Inflammatory macrophage (primary cell): ENCODE results near the gene RSRC2.
A peak's percentile ranks its signal among the peaks of the same experiment; 100 is the strongest.
"Not testable (repeated sequence)": the region's sequence is repeated elsewhere in the genome, so short reads cannot be mapped to it uniquely, and the experiment has no call there.

Source experiments
- DNase-seq, 2 donors: peaks; one replicate each; pipeline ENCODE4 v3.0.0-alpha.2; 2020 to 2022

The RSRC2 gene

DNA sequence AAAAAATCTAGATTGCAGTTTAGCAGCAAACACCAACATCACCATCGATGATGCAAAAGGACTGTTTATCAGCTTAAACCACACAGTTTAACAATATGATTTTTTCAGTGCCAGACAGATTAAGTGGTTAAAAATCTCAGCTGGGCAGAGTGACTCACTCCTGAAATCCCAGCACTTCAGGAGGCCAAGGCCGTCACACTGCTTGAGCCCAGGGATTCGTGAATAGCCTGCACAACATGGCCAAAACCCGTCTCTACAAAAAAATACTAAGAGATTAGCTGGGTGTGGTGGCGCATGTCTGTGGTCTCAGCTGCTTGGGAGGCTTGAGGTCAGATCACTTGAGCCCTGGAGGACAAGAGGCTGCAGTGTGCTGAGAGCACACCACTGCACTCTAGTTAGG is 8.9 kb downstream of the RSRC2 start:
- DNase-seq = no peak

DNA sequence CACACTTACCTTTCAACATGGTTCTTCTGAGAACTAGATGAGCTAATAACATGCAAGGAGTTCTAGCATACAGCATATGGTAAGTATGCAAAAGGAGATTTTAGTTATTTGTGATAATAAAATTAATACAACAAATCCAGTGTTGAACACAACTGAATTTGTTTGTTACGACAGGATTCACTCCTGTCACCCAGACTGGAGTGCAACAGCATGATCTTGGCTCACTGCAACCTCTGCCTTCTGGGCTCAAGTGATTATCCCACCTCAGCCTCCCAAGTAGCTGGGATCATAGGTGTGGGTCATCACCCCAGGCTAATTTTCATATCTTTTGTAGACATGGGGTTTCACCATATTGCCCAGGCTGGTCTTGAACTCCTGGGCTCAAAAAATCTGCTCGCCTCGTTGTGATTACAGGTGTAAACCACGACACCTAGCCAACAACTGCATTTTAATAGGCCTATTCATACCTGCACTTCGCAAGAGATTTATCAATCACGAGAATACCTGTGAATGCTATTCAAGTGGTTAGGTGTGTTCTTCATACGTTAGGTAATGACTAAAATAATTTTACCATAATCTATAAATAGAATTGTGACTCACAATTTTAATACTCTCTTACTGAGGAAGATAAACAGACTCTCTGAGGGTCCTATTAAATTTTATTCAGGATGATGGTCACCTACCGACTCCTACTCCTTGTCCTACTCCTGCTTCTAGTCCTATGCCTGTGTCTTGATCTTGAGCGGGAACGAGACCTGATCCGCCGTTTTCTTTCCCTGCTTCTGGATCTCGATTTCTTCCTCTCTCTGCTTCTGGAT is 10.0 kb downstream of the RSRC2 start:
- no peak for DNase-seq

DNA sequence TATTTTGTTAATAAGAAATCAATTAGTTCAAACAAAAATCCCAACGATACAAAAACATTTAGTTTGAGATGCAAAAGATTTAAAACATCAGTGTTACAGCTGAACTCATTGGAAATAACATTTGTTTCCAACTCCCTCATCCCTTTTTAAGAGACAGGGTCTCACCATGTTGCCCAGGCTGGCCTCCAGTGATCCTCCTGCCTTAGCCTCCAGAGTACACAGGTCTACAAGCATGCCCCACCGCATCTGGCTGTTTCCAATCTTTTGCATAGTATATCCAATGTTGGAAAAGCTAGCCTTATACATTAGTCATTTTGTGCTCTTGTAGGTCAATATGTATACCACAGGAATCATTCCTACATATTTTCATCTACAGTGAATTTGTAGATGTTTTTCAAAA is 11.5 kb downstream of the RSRC2 start:
- DNase-seq = no peak

DNA sequence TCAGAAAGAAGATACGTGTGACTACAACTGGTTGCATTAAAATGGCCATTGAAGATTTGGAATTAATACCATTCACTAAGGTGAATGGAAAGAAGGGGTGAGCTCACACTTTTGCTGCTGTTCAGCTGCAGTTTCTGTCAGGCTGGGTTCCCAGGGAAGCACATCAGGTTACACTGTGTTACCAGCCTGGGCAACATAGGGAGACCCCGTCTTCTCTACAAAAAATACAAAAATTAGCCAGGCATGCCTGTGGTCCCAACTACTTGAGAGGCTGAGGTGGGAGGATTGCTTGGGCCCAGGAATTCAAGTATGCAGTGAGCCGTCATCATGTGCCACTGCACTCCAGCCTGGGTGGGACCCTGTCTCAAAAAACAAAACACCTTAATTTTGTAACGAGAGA is 13.1 kb downstream of the RSRC2 start:
- DNase-seq = no peak

DNA sequence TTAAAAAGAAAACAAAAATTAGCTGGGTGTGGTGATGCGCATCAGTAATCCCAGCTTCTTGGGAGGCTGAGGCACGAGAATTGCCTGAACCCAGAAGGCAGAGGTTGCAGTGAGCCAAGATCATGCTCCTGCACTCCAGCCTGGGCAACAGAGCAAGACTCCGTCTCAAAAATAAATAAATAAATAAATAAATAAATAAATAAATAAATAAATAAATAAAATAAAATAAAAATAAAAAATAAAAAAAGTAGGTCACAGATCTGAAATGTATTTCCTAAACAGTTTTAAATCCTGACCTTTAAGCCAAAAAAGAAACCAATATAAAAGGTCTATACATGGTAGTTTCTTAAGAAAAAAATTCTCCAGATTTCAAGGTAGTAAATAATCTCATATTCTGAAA is 13.7 kb downstream of the RSRC2 start:
- not testable (repeated sequence) for DNase-seq

DNA sequence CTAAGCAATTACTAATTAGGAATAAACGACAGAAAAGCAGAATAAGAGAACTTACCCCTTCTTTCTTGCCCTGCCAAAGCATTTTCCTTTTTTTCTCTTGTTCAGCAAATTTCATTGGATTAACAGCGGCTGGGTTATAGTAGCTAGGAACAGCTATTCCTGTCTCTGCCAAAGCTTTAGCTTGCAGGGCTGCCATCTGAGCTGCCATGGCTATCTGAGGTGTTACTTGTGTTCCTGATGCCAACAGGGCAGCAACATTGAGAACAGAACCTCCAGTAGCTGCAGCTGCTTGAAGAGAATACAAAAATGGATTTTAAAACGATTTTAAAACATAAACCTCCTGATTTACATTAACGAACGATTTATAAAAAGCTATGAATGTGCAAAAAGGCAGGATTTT is 18.6 kb downstream of the RSRC2 start:
- no peak for DNase-seq

DNA sequence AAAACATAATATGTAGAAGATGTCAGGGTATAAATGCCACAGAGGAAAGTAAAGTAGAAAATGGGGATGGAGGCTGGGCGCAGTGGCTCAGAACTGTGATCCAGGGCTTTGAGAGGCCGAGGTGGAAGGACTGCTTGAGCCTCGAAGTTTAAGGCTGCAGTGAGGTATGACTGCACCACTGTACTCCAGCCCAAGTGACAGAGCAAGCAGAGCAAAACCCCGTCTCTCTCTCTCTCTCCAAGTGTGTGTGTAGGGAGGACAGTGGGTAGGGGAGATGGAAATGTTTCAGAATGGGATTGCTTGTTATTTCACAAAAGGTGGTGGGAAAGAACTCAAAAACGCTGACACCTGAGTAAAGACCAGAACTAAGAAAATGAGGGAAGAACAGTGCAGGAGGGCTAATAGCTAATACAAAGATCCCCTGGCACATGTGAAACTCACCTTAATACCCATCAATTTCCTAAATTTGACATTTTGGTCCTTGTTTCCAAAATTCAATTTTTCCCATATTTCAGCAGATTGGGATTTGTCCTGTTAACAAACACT is 20.3 kb downstream of the RSRC2 start:
- DNase-seq = no peak

DNA sequence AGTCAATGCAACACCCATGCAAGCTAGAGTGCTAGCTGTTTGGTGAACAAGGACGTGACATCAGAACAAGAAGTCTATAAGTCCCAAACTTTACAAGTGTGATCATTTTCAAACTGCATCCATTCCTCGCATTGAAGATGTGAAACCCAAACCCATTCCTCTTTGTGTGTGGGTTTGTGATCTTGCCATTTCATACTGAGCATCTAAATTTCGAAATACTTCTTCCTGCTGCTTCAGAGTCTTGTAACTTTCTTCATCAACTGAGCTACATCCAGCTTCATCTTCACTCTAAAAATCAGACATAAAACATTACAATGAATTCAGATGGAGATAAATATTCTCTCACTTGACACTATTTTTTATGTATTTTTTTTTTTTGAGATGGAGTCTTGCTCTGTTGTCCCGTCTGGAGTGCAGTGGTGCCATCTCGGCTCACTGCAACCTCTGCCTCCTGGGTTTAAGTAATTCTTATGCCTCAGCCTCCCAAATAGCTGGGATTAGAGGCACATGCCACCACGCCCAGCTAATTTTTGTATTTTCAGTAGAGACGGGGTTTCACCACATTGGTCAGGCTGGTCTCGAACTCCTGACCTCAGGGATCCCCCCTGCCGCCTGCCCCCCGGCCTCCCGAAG is 21.2 kb downstream of the RSRC2 start:
- DNase-seq = peak; percentile 4 to 31

DNA sequence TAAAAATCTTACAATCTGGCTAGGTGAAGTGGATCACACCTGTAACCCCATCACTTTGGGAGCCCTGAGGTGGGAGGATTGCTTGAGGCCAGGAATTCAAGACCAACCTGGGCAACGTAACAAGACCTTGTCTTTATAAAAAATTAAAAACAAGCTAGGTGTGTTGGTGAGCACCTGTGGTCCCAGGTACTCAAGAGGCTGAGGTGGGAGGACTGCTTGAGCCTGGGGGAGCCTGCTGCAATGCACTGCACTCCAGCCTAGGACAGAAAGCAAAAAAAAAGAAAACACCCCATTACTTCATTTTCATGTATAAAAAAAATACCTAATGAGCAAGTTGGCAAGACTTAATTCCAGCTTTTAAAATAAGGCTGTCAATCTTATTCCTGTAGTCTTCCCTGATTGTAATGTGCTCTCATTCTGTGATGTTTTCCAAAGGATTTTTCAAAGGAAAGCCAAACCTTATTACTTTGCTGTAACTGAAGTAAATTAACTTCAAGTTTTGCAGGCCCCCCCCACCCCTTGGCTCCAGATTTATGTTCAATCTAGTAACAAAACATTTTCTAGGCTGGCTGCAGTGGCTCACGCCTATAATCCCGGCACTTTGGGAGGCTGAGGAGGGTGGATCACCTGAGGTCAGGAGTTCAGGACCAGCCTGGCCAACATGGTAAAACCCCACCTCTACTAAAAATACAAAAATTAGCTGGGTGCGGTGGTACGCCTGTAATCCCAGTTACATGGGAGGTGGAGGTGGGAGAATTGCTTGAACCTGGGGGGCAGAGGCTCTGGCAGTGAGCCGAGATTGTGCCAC is 22.7 kb downstream of the RSRC2 start:
- DNase-seq = no peak

DNA sequence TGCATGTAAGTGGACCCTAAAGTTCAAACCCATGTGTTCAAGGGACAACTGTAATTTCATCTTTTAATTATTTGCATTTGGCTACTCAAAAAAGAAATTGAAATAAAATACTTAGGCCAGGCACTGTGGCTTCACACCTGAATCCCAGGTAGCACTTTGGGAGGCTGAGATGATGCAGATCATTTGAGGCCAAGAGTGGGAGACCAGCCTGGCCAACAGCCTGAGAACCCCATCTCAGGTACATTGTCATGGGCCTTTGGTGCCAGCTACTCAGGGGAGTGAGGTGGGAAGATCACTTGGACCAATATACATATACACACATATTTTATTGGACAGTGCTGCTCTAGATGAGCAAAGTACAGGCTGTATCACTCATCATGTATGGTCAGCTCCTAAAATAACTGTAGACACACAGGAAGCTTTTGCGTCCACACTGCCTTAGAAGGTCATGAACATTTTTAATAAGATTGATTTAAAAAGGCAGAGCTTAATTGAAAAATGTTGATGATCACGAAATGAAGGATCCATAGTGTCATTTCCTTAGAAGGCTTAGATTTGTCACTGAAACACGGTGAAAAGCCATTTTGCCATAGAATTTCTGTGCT is 23.5 kb downstream of the RSRC2 start:
- no peak for DNase-seq

DNA sequence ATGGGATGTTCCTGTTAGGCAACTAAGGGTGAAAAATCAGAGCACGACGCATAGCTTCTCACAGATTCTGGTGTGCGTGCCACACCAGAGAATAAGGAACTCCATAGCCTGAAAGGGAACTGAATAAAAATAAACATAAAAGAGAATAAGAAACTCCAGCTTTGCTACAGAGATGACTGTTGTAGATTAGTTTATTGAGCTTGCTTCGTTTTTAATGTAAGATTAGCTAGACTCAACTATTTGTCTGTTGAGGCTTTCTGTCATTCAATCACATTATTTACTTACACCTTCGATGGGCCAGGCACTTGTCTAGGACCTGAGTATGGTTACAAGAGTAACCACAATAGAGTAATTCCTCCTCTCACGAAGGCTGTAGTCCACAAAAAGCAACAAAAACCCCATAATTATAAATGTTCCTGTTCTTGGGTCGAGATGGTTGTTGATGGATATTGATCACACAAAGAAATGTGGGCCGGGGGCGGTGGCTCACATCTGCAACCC is 25.2 kb downstream of the RSRC2 start:
- peak; percentile 68 to 74 for DNase-seq

DNA sequence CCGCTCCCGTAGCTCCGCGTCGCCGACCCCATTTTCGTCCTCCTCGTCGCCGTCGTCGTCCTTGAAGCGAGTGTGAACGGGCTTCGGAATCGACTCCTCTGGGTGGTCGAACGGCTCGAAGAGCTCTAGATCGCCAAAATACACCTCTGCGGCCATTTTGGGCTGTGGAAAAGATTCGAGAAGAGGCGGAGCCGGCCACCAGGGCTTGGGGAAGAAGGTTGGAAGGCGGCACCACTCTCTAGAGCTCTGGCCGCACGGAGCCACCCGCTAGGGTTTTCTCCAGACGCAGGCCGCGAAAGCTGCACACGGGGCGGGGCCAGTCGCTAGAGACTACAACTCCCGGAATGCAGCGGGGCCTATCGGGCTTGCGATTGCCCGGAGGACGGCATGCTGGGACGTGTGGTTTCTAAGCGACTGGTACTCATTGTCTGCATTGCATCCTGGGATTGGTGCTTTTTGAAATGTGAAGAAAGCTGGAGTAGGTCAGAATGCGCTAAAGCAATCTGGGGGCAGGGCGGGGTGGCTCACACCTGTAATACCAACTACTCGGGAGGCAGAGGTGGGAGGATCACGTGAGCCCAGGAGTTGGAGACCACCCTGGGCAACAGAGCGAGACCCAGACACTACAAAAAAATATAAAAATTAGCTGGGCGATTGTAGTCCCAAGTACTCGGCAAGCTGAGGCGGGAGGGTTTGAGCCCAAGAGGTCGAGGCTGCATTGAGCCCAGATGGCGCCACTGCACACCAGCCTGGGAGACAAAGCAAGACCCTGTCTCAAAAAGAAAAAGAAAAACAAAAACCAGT is 25.8 kb downstream of the RSRC2 start, which contains the start of gene ZCCHC8:
ZCCHC8 (minus strand) TSS at position 248 of the 804 bp plus-strand sequence; CDS start at position 156, 92 bp downstream.
- peak; percentile 99 for DNase-seq

DNA sequence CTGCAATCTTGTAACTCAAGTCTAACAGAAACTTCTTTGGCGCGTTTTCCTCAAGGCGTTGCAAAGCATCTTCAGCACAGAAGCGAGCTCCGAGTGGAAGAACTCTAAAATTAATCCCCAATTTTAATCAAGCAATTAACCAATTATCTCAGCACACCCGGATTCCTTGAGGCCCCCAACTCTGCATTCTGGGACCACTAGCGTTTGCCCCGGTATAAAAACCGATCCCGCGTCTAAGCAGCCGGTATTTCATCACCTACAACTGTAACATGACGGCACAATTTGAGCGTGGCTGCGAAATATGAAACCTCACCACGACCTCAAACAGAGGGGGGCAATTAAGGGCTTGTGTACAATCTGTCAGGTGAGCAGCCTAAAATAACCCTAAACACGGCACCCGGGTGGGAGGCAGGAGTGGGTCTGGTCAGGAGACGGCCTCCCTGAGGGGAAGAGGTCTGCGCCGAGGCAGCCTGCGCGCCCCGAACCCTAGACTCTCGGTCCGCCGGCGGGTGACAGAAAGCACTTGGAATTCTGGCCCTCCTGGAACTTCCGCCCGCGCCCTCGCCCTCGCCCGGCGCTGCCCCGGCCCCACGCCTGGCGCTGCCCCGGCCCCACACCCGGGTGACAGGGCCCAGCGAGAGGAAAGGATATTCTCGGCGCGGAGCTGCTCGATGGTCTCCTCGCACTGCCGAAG is 26.6 kb downstream of the RSRC2 start:
- DNase-seq = peak; percentile 44 to 57

DNA sequence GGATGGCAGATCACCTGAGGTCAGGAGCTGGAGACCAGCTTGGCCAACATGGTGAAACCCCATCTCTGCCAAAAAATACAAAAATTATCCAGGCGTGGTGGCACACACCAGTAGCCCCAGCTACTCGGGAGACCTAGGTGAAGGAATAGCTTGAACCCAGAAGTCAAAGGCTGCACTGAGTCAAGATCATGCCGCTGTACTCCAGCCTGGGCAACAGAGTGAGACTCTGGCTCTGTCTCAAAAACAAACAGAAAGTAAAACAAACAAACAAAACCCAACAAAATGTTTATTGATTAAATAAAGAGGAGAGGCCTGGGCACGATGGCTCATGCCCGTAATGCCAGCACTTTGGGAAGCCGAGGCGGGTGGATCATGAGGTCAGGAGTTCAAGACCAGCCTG is 31.5 kb downstream of the RSRC2 start:
- DNase-seq = no peak

DNA sequence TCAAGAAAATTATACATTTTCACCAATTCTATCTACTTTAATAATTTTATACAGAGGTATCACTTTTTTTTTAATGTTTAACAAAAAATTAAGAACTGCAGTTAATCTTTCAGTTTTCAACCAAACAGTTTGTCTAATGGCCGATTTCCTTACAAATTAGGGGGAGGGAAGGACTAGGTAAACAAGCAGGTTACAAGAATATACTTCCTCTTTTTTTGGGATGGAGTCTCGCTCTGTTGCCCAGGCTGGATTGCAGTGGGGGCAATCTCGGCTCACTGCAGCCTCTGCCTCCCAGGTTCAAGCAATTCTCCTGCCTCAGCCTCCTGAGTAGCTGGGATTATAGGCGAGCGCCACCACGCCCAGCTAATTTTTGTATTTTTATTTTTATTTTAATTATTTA is 33.5 kb downstream of the RSRC2 start:
- not testable (repeated sequence) for DNase-seq

DNA sequence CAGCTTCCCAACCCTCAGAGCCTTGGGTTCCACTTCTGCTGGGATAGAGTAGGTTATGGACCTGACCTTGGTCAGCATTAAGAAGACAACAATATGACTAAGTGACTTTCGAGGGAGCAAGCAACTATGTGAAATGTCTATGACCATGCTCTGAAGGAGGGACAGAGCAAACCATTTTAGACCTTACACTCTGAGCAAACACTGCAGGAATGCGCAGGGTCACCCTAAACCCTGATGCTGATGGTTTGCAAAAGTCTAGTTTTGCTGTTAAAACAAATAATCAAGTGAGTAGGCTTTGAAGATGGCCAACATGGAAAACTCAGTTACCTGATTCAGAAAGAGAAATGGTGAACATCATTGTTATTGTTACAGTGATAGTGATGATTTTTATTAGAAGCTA is 34.7 kb downstream of the RSRC2 start:
- no peak for DNase-seq

DNA sequence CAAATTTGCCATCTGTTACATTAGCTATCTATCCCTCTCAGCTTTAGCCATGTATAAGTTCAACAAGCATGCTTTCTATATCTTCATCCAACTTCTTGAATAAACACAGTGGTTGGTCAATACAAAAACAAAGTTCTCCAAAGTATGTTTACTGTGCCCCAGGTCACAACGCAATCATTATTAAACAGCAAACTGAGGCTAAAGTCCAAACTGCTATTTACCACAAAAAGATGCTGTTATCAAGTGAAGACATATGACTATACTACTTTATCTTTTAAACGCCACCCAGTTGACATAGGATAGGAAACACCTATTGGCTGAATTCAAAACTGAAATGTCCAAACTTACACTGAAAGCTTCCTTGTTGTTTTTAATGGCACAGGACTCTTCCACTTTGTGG is 37.7 kb downstream of the RSRC2 start:
- DNase-seq = no peak

DNA sequence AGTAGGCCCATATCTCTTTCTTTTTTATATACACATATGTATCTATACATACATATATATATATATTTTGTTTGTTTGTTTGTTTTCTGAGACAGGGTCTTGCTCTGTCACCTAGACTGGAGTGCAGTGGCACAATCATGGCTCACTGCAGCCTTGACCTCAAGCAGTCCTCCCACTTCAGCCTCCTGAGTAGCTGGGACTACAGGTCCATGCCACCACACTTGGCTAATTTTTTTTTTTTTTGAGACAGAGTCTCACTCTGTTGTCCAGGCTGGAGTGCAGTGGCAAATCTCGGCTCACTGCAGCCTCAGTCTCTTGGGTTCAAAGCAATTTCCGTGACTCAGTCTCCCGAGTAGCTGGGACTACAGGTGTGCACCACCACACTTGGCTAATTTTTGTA is 38.9 kb downstream of the RSRC2 start:
- DNase-seq = not testable (repeated sequence)

DNA sequence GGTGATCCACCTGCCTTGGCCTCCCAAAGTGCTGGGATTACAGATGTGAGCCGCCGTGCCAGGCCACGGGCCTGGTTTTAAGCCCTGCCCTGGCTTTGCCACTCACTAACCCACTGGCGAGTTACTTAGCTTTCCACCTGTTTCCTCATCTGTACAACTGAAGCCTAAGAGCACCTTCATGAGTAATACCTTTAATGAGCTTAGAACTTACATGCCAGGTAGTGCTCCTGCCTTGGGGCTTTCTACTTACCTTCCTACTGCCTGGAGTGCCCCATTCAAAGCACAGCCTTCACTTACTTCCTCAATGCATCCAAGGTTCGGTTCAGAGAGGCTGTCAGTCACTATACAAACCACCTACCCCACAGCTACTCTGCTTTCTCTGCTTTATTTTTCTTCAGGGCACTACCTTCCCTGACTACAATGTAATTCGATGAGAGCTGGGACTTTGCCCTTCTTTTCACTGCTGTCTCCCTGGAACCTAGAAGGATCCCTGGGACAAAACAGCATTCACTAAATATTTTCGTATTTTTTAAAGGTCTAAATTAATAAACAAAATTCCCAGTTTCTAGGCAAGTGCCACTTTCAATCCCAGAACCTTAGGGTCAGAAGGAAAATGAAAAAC is 39.8 kb downstream of the RSRC2 start:
- no peak for DNase-seq

DNA sequence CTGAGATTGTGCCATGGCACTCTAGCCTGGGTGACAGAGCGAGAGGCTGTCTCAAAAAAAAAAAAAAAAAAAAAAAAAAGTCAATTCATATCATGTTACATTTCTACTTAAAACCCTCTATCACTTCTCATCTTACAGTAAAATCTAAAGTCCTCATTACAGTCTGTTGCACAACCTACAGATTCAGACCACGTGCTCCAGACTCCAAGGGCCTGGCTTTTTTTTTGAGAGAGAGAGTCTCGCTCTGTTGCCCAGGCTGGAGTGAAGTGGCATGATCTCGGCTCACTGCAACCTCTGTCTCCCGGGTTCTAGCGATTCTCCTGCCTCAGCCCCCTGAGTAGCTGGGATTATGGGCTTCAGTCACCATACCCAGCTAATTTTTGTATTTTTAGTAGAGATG is 40.4 kb downstream of the RSRC2 start:
- not testable (repeated sequence) for DNase-seq
